GM12878 (cell line): ENCODE measurements around the gene TIMM17A.

ENCODE experiments used
- E2F8 ChIP-seq: fragments of 450-650 bp; IDR thresholded peaks from 2 replicates; pipeline ENCODE4 v1.6.1; 2018; ENCODE audit warnings: mild to moderate bottlenecking, low read depth, moderate library complexity; ENCODE audit not compliant: partially characterized antibody
- EP300 ChIP-seq, 2 experiments: fragments of 150-350 bp in 1 of 2; IDR thresholded peaks; 2 replicates each; pipeline ENCODE4 v1.6.1; 2011 to 2012; ENCODE audit warnings: low read depth in 2 of 2, low read length in 2 of 2, borderline replicate concordance in 1 of 2, improper control_type of control experiment in 1 of 2, inconsistent platforms in 1 of 2; ENCODE audit not compliant: control insufficient read depth in 1 of 2
- EZH2 ChIP-seq: IDR thresholded peaks from 2 replicates; pipeline ENCODE4 v1.6.1; 2012; ENCODE audit warnings: low read depth, mild to moderate bottlenecking, control low read depth, inconsistent platforms, low read length, borderline replicate concordance; ENCODE audit not compliant: control insufficient read depth
- POLR2A ChIP-seq: IDR thresholded peaks from 2 replicates; pipeline ENCODE4 v1.6.1; 2011; ENCODE audit warnings: low read depth, mild to moderate bottlenecking, low read length
- ZZZ3 ChIP-seq: IDR thresholded peaks from 2 replicates; pipeline ENCODE4 v1.6.1; 2011; ENCODE audit warnings: low read depth; ENCODE audit not compliant: control insufficient read depth, insufficient read length
- TF ChIP-seq, protein P1 (sequence below), 3 experiments: IDR thresholded peaks in 2 of 3; conservative IDR thresholded peaks in 1 of 3; 2 replicates each; pipeline ENCODE4 v1.5.1; 2011; ENCODE audit warnings: low read depth in 3 of 3, low read length in 3 of 3, mild to moderate bottlenecking in 3 of 3, control low read depth in 2 of 3, moderate library complexity in 2 of 3, inconsistent platforms in 1 of 3, mixed read lengths in 1 of 3; ENCODE audit not compliant: control insufficient read depth in 2 of 3, insufficient read depth in 1 of 3; ENCODE audit errors: extremely low read depth in 1 of 3

- TF ChIP-seq EZH2 (no peak), ZZZ3 (no peak), POLR2A (peak; percentile 99), EP300 (IDR thresholded peaks at IDR 0.05; ENCODE audit: borderline replicate concordance in 1 of 2, control insufficient read depth in 1 of 2, low read depth in 2 of 2, low read length in 2 of 2) (peak in 1 of 2 experiments; percentile 47; a peak in 1 of 4 replicates), E2F8 (no peak)
- TF ChIP-seq, protein P1, sequence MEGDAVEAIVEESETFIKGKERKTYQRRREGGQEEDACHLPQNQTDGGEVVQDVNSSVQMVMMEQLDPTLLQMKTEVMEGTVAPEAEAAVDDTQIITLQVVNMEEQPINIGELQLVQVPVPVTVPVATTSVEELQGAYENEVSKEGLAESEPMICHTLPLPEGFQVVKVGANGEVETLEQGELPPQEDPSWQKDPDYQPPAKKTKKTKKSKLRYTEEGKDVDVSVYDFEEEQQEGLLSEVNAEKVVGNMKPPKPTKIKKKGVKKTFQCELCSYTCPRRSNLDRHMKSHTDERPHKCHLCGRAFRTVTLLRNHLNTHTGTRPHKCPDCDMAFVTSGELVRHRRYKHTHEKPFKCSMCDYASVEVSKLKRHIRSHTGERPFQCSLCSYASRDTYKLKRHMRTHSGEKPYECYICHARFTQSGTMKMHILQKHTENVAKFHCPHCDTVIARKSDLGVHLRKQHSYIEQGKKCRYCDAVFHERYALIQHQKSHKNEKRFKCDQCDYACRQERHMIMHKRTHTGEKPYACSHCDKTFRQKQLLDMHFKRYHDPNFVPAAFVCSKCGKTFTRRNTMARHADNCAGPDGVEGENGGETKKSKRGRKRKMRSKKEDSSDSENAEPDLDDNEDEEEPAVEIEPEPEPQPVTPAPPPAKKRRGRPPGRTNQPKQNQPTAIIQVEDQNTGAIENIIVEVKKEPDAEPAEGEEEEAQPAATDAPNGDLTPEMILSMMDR (IDR thresholded peaks at IDR 0.05 in 2 of 3, conservative IDR thresholded peaks at IDR 0.05 in 1 of 3; ENCODE audit: control insufficient read depth in 2 of 3, extremely low read depth in 1 of 3, insufficient read depth in 1 of 3, low read depth in 3 of 3, low read length in 3 of 3), result no peak
Measured at GRCh38 chr1:201955009-201955728, at the start of gene TIMM17A.
